IMR-90 (cell line): Measurements from ENCODE around the gene FSIP1. TPM values are rescaled to one million over a fixed set of nuclear protein-coding genes. Genes with fewer than 3 reads are reported as not detected.
A peak's percentile ranks its signal among the peaks of the same experiment; 100 is the strongest.

Experiments used
- ATAC-seq: fragments of 200-7000 bp; cut with Tn5 transposase; 2 replicates; pipeline ENCODE4 v1.9.1; 2020; ENCODE audit warnings: low read depth, mild to moderate bottlenecking, moderate library complexity
- BruUV-seq: library from RNA; stranded (reverse); fragments of 400-500 nt; replicated peaks from 2 replicates; lab custom pipeline; 2021; lab: Mats Ljungman, UMichigan
- CTCF ChIA-PET: fragments of 300-600 bp; formaldehyde crosslinking; extraction: SDS; loops from one replicate; lab custom pipeline; 2021; ENCODE audit warnings: antibody characterized with exemption; lab: Yijun Ruan, JAX
- POLR2A ChIA-PET: fragments of 300-600 bp; sonication (Branson Sonifier 250); formaldehyde crosslinking; loops from one replicate; lab custom pipeline; 2022; ENCODE audit warnings: antibody characterized with exemption; ENCODE audit not compliant: unreplicated experiment; lab: Charles Lee
- DNase-seq: peaks from one replicate; pipeline ENCODE4 v3.0.0; 2013
- H2AFZ ChIP-seq: replicated peaks from 2 replicates; pipeline ENCODE3; 2013; ENCODE audit warnings: low read length, mild to moderate bottlenecking; ENCODE audit not compliant: poor library complexity
- H2AK5ac ChIP-seq: 2 replicates; pipeline ENCODE4 v1.6.1; 2013; ENCODE audit warnings: low read depth, low read length, inconsistent platforms
- H2AK9ac ChIP-seq: replicated peaks from 2 replicates; pipeline ENCODE3; 2013; ENCODE audit warnings: mild to moderate bottlenecking, low read depth, low read length, moderate library complexity; ENCODE audit not compliant: poor library complexity
- H2BK120ac ChIP-seq: 2 replicates; pipeline ENCODE4 v1.6.1; 2013; ENCODE audit warnings: low read depth, low read length, inconsistent platforms
- H2BK15ac ChIP-seq: 3 replicates; pipeline ENCODE4 v1.6.1; 2013; ENCODE audit warnings: low read depth, low read length, inconsistent platforms
- H2BK20ac ChIP-seq: 2 replicates; pipeline ENCODE4 v1.6.1; 2013; ENCODE audit warnings: low read depth, mild to moderate bottlenecking, inconsistent platforms, low read length, moderate library complexity
- H2BK5ac ChIP-seq: 2 replicates; pipeline ENCODE4 v1.6.1; 2013; ENCODE audit warnings: mild to moderate bottlenecking, low read depth, low read length, inconsistent platforms; ENCODE audit not compliant: poor library complexity, severe bottlenecking
- H3K14ac ChIP-seq: replicated peaks from 2 replicates; pipeline ENCODE4 v1.6.1; 2013; ENCODE audit warnings: low read depth, low read length, inconsistent platforms
- H3K18ac ChIP-seq: 2 replicates; pipeline ENCODE4 v1.6.1; 2013; ENCODE audit warnings: low read depth, low read length, control low read depth
- H3K23ac ChIP-seq: 2 replicates; pipeline ENCODE4 v1.6.1; 2013; ENCODE audit warnings: low read depth, low read length, inconsistent platforms
- H3K27ac ChIP-seq: 2 replicates; pipeline ENCODE4 v1.5.1; 2013; ENCODE audit warnings: mild to moderate bottlenecking, control low read depth, low read length; ENCODE audit not compliant: insufficient read depth
- H3K27me3 ChIP-seq: 2 replicates; pipeline ENCODE4 v1.6.1; 2013; ENCODE audit warnings: low read length; ENCODE audit not compliant: control insufficient read depth, insufficient read depth
- H3K36me3 ChIP-seq: 2 replicates; pipeline ENCODE4 v1.6.1; 2013; ENCODE audit warnings: low read length, mixed read lengths; ENCODE audit not compliant: control insufficient read depth, insufficient read depth
- H3K4ac ChIP-seq: 2 replicates; pipeline ENCODE4 v1.6.1; 2013; ENCODE audit warnings: low read depth, low read length, inconsistent platforms
- H3K4me1 ChIP-seq: 2 replicates; pipeline ENCODE4 v1.6.1; 2013; ENCODE audit warnings: low read length, mixed read lengths; ENCODE audit not compliant: control insufficient read depth, insufficient read depth
- H3K4me2 ChIP-seq: 2 replicates; pipeline ENCODE4 v1.6.1; 2013; ENCODE audit warnings: low read depth, mild to moderate bottlenecking, control low read depth, low read length, moderate library complexity
- H3K4me3 ChIP-seq: 2 replicates; pipeline ENCODE4 v1.5.1; 2013; ENCODE audit warnings: low read depth, mild to moderate bottlenecking, control low read depth, low read length, moderate library complexity; ENCODE audit not compliant: insufficient read depth
- H3K56ac ChIP-seq: 2 replicates; pipeline ENCODE4 v1.6.1; 2013; ENCODE audit warnings: low read length, inconsistent platforms; ENCODE audit not compliant: insufficient read depth; ENCODE audit errors: extremely low read depth
- H3K79me1 ChIP-seq, 2 experiments: 2 replicates each; pipeline ENCODE4 v1.6.1; 2013; ENCODE audit warnings: low read length in 2 of 2, inconsistent platforms in 1 of 2, low read depth in 1 of 2
- H3K9ac ChIP-seq: 2 replicates; pipeline ENCODE4 v1.6.1; 2013; ENCODE audit warnings: low read depth, low read length, control low read depth
- H3K9me1 ChIP-seq: 2 replicates; pipeline ENCODE4 v1.6.1; 2013; ENCODE audit warnings: low read length, inconsistent platforms; ENCODE audit not compliant: insufficient read depth
- H3K9me3 ChIP-seq: 2 replicates; pipeline ENCODE4 v1.6.1; 2013; ENCODE audit warnings: low read length; ENCODE audit not compliant: control insufficient read depth, insufficient read depth
- H4K20me1 ChIP-seq: 2 replicates; pipeline ENCODE4 v1.6.1; 2013; ENCODE audit warnings: low read length, inconsistent platforms; ENCODE audit not compliant: insufficient read depth
- H4K5ac ChIP-seq: 2 replicates; pipeline ENCODE4 v1.6.1; 2013; ENCODE audit warnings: mild to moderate bottlenecking, low read depth, low read length, control low read depth
- H4K8ac ChIP-seq, 2 experiments: 2 replicates each; pipeline ENCODE4 v1.6.1; 2013; ENCODE audit warnings: low read depth in 2 of 2, low read length in 2 of 2, control low read depth in 1 of 2, inconsistent platforms in 1 of 2
- H4K91ac ChIP-seq: 2 replicates; pipeline ENCODE4 v1.6.1; 2013; ENCODE audit warnings: low read depth, low read length, inconsistent platforms; ENCODE audit not compliant: insufficient read depth
- BHLHE40 ChIP-seq: fragments of 150-350 bp; IDR thresholded peaks from 2 replicates; pipeline ENCODE4 v1.6.1; 2016; ENCODE audit warnings: mild to moderate bottlenecking, low read depth, low read length
- MAFK ChIP-seq: IDR thresholded peaks from 2 replicates; pipeline ENCODE4 v1.6.1; 2012; ENCODE audit warnings: low read depth, low read length, improper control_type of control experiment
- MAZ ChIP-seq: IDR thresholded peaks from 2 replicates; pipeline ENCODE4 v1.6.1; 2012; ENCODE audit warnings: low read depth, mild to moderate bottlenecking, low read length, improper control_type of control experiment, moderate library complexity, borderline replicate concordance
- RAD21 ChIP-seq: IDR thresholded peaks from 2 replicates; pipeline ENCODE4 v1.6.1; 2012; ENCODE audit warnings: low read length, improper control_type of control experiment
- WGBS, 2 experiments: methylation state at CpG; one replicate each; pipeline versions ENCODE4 v1.1.5 to v1.1.7; 2013; ENCODE audit warnings: missing lambda C conversion rate in 2 of 2; ENCODE audit not compliant: insufficient read length in 1 of 2; ENCODE audit errors: extremely low coverage in 2 of 2; 5-methylcytosine and 5-hydroxymethylcytosine counted together
- dilution Hi-C: fragments of 300-500 bp; cut with HindIII; formaldehyde crosslinking; loops from one replicate; pipeline ENCODE4 v1.14.3; 2018; ENCODE audit warnings: low sequenced_read_pairs; ENCODE audit not compliant: unreplicated experiment
- in situ Hi-C: fragments of 300-500 bp; cut with MboI; formaldehyde crosslinking; loops from 3 replicates; pipeline ENCODE4 v1.14.3; 2019; ENCODE audit warnings: low sequenced_read_pairs, inconsistent platforms, mixed read lengths
- intact Hi-C: fragments of 100-400 bp; cut with micrococcal nuclease; formaldehyde crosslinking; loops from 2 replicates; pipeline ENCODE4 v1.10.0; 2022
- polyA plus RNA-seq, 3 experiments: library from polyadenylated mRNA; depleted of rRNA; stranded (reverse); fragments of >200 nt; gene quantifications; 2 replicates each; pipeline ENCODE4 v1.2.3, GENCODE V29; 2012; ENCODE audit warnings: low replicate concordance in 1 of 3
- total RNA-seq: library from RNA; depleted of rRNA; stranded (reverse); fragments of >200 nt; gene quantifications from 2 replicates; pipeline ENCODE4 v1.2.3, GENCODE V29; 2012
- TF ChIP-seq, protein P1 (sequence below): fragments of 150-350 bp; IDR thresholded peaks from 2 replicates; pipeline ENCODE4 v1.6.1; 2017; ENCODE audit warnings: mild to moderate bottlenecking, antibody characterized with exemption, low read length, low read depth

FSIP1 gene
- total and polyA plus RNA-seq, 2 of the 4 experiments (the other 2 are of a cell fraction) = 0.10 to 0.18 TPM

- H2BK20ac ChIP-seq = peak overlapping the region; percentile 4; the same call in 1 of the 2 replicates
- dilution Hi-C loops = no loop called here
- H3K79me1 ChIP-seq = no peaks in the 10 kb centered on the region
- peaks cover 2% of the 10 kb centered on the region; the same call in 1 of the 2 replicates for H3K9me1 ChIP-seq
- H3K4me1 ChIP-seq = peaks cover 25% of the 10 kb centered on the region
- peak overlapping the region; percentile 44; the same call in 1 of the 2 replicates for H2BK120ac ChIP-seq
- H4K5ac ChIP-seq = peak overlapping the region; percentile 67
- no peak overlapping the region for H3K4me2 ChIP-seq
- H3K23ac ChIP-seq = no peak overlapping the region
- no peak overlapping the region for H3K4ac ChIP-seq
- TF ChIP-seq MAZ = no peak
- no peak for TF ChIP-seq RAD21
- TF ChIP-seq, protein P1, sequence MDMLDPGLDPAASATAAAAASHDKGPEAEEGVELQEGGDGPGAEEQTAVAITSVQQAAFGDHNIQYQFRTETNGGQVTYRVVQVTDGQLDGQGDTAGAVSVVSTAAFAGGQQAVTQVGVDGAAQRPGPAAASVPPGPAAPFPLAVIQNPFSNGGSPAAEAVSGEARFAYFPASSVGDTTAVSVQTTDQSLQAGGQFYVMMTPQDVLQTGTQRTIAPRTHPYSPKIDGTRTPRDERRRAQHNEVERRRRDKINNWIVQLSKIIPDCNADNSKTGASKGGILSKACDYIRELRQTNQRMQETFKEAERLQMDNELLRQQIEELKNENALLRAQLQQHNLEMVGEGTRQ = no peak
- TF ChIP-seq MAFK = no peak
- no peak for TF ChIP-seq BHLHE40
- no peaks in the 10 kb centered on the region for H3K36me3 ChIP-seq
- 86% methylated on average over 1 of the region's 3 CpGs; no CpG with 5 or more reads in 1 of the 2 experiments for WGBS, 2 experiments
- ATAC-seq (no peak), DNase-seq (no peak)
- H2AFZ ChIP-seq = no peak overlapping the region
- no peaks in the 10 kb centered on the region for H4K20me1 ChIP-seq
- H2BK15ac ChIP-seq = no peak overlapping the region
- no peak overlapping the region; a peak in 1 of 4 replicates for H4K8ac ChIP-seq
- H3K27ac ChIP-seq = no peak overlapping the region
- no peaks in the 10 kb centered on the region for H3K9me3 ChIP-seq
- H3K14ac ChIP-seq = no peak overlapping the region
- in situ Hi-C loops = no loop called here
- intact Hi-C loops = loop anchor here (5.0 kb wide), 1 partner anchor 46 kb away; no protein-coding TSS in a partner anchor
- no peaks in the 10 kb centered on the region for H3K27me3 ChIP-seq
- H2AK9ac ChIP-seq = no peak overlapping the region
- H3K56ac ChIP-seq = no peak overlapping the region
- H2BK5ac ChIP-seq = no peak overlapping the region
- no peak overlapping the region for H3K4me3 ChIP-seq
- H3K18ac ChIP-seq = peak overlapping the region; percentile 85
- POLR2A ChIA-PET = no interaction called here
- no TSS peak for BruUV-seq
- CTCF ChIA-PET = no interaction called here
- H4K91ac ChIP-seq = no peak overlapping the region; the same call in 1 of the 2 replicates
- peak overlapping the region; percentile 37; the same call in 1 of the 2 replicates for H2AK5ac ChIP-seq
- H3K9ac ChIP-seq = no peak overlapping the region
These were observed 224.2 kb downstream of the FSIP1 start for GRCh38 chr15:39558421-39558820.
